Activated CD4-positive, alpha-beta T cell treated with anti-CD3 and anti-CD28 coated beads for 4 hours (primary cell): ENCODE results near the gene TBP.
"Not testable (repeated sequence)": the region's sequence is repeated elsewhere in the genome, so short reads cannot be mapped to it uniquely, and the experiment has no call there.

ENCODE experiments used
- DNase-seq, 2 donors: peaks; one replicate each; pipeline ENCODE4 v3.0.0-alpha.2; 2020

The TBP gene

GRCh38 chr6:170612256-170612804, 58.2 kb downstream of the TBP start:
- DNase-seq = not testable (repeated sequence)

- not testable (repeated sequence) for DNase-seq
Measured at GRCh38 chr6:170616020-170616554, 61.9 kb downstream of the TBP start.
